Osteoblast (primary cell): ENCODE data around the gene KLC1. TPM values are rescaled to one million over a fixed set of nuclear protein-coding genes. Genes with fewer than 3 reads are reported as not detected.

Experiments used
- DNase-seq: peaks from one replicate; pipeline ENCODE4 v3.0.0; 2011; ENCODE audit warnings: low spot score, mixed read lengths; ENCODE audit not compliant: insufficient read length; ENCODE audit errors: missing footprints
- H2AFZ ChIP-seq: 2 replicates; pipeline ENCODE4 v1.6.0; 2011; ENCODE audit warnings: mild to moderate bottlenecking, low read length
- H3K27ac ChIP-seq: 2 replicates; pipeline ENCODE4 v1.5.1; 2011; ENCODE audit warnings: mild to moderate bottlenecking, low read depth, low read length, moderate library complexity
- H3K27me3 ChIP-seq: 2 replicates; pipeline ENCODE4 v1.6.0; 2012; ENCODE audit warnings: mild to moderate bottlenecking, control low read depth, inconsistent platforms, low read length, moderate library complexity; ENCODE audit not compliant: insufficient read depth
- H3K36me3 ChIP-seq: 2 replicates; pipeline ENCODE4 v1.5.1; 2011; ENCODE audit warnings: mild to moderate bottlenecking, low read length, control low read depth, moderate library complexity; ENCODE audit not compliant: insufficient read depth
- H3K4me1 ChIP-seq: 2 replicates; pipeline ENCODE4 v1.5.1; 2011; ENCODE audit warnings: mild to moderate bottlenecking, low read length, control low read depth, moderate library complexity; ENCODE audit not compliant: insufficient read depth
- H3K4me2 ChIP-seq: 2 replicates; pipeline ENCODE4 v1.6.0; 2011; ENCODE audit warnings: mild to moderate bottlenecking, low read length; ENCODE audit not compliant: insufficient read depth
- H3K4me3 ChIP-seq: fragments of 200-600 bp; sonication (generic); 3 replicates; pipeline ENCODE4 v1.5.1; 2012; ENCODE audit warnings: mild to moderate bottlenecking, low read length, inconsistent platforms; ENCODE audit not compliant: insufficient read depth
- H3K79me2 ChIP-seq: 2 replicates; pipeline ENCODE4 v1.6.0; 2012; ENCODE audit warnings: mild to moderate bottlenecking, low read length, control low read depth, inconsistent platforms; ENCODE audit not compliant: insufficient read depth
- H3K9me3 ChIP-seq: 2 replicates; pipeline ENCODE4 v1.5.1; 2011; ENCODE audit warnings: low read depth, low read length, control low read depth
- H4K20me1 ChIP-seq: 2 replicates; pipeline ENCODE4 v1.6.0; 2012; ENCODE audit warnings: mild to moderate bottlenecking, low read length, control low read depth; ENCODE audit not compliant: insufficient read depth
- CTCF ChIP-seq: IDR thresholded peaks from 2 replicates; pipeline ENCODE4 v1.5.1; 2011; ENCODE audit warnings: mild to moderate bottlenecking, low read depth, low read length, moderate library complexity; ENCODE audit errors: extremely low read depth
- total RNA-seq: library from RNA; depleted of rRNA; stranded (reverse); fragments of >200 nt; gene quantifications from 2 replicates; pipeline ENCODE4 v1.2.3, GENCODE V29; 2012

KLC1 gene
- total RNA-seq, 1 donor: 205 TPM

GRCh38 chr14:103710771-103711377, 81.9 kb downstream of the KLC1 start:
- no peak overlapping the region for H3K27ac ChIP-seq
- peaks cover 4% of the 10 kb centered on the region for H4K20me1 ChIP-seq
- peaks cover 33% of the 10 kb centered on the region for H3K36me3 ChIP-seq
- H3K4me3 ChIP-seq: no peak overlapping the region
- TF ChIP-seq CTCF: no peak
- H3K4me2 ChIP-seq: no peak overlapping the region
- H3K4me1 ChIP-seq: peaks cover 20% of the 10 kb centered on the region
- H3K79me2 ChIP-seq: peaks cover 24% of the 10 kb centered on the region
- no peaks in the 10 kb centered on the region for H3K9me3 ChIP-seq
- DNase-seq: no peak
- no peak overlapping the region for H2AFZ ChIP-seq
- H3K27me3 ChIP-seq: no peaks in the 10 kb centered on the region

GRCh38 chr14:103711516-103712431, 82.8 kb downstream of the KLC1 start:
- Histone ChIP-seq H3K4me1 (peaks cover 24% of the 10 kb centered on the region), H3K27me3 (no peaks in the 10 kb centered on the region), H3K79me2 (peaks cover 33% of the 10 kb centered on the region), H3K4me2 (peak overlapping the region; percentile 51), H3K9me3 (no peaks in the 10 kb centered on the region), H4K20me1 (peaks cover 9% of the 10 kb centered on the region), H3K36me3 (peaks cover 24% of the 10 kb centered on the region), H3K27ac (peak overlapping the region; percentile 28), H3K4me3 (peak overlapping the region; percentile 19), H2AFZ (no peak overlapping the region)
- peak; percentile 94 for DNase-seq
- no peak for TF ChIP-seq CTCF

GRCh38 chr14:103712633-103713247, 83.7 kb downstream of the KLC1 start:
- Histone ChIP-seq H3K27me3 (no peaks in the 10 kb centered on the region), H3K4me2 (no peak overlapping the region), H4K20me1 (peaks cover 19% of the 10 kb centered on the region), H3K79me2 (peaks cover 42% of the 10 kb centered on the region), H3K4me3 (no peak overlapping the region), H3K9me3 (no peaks in the 10 kb centered on the region), H3K4me1 (peaks cover 27% of the 10 kb centered on the region), H3K36me3 (peaks cover 19% of the 10 kb centered on the region), H2AFZ (no peak overlapping the region), H3K27ac (peak overlapping the region; percentile 28)
- no peak for TF ChIP-seq CTCF
- no peak for DNase-seq
